K562 (cell line): ENCODE data around the gene FSHR. TPM values are rescaled to one million over a fixed set of nuclear protein-coding genes. Genes with fewer than 3 reads are reported as not detected.

Experiments
- ATAC-seq: fragments of 200-7000 bp; cut with Tn5 transposase; 3 replicates; pipeline ENCODE4 v1.9.1; 2020; ENCODE audit warnings: moderate library complexity
- BruUV-seq: library from RNA; stranded (reverse); fragments of 400-500 nt; replicated peaks from 2 replicates; lab custom pipeline; 2021; lab: Mats Ljungman, UMichigan
- CTCF ChIA-PET: fragments of 300-600 bp; formaldehyde crosslinking; extraction: SDS; loops from one replicate; lab custom pipeline; 2021; ENCODE audit warnings: low intra/inter-chr PET ratio; lab: Yijun Ruan, JAX
- POLR2A ChIA-PET: fragments of 300-600, 350-650 bp; sonication (Branson Sonifier 250); formaldehyde crosslinking; extraction: SDS; loops from one replicate; lab custom pipeline; 2021; ENCODE audit warnings: antibody characterized with exemption, inconsistent platforms; lab: Yijun Ruan, JAX
- DNase-seq, 4 experiments: peaks; one replicate each; pipeline versions ENCODE4 v3.0.0 to v3.0.0-alpha.2; 2011 to 2018; ENCODE audit warnings: low spot score in 3 of 4, mixed read lengths in 3 of 4; ENCODE audit errors: extremely low read depth in 1 of 4
- FAIRE-seq: peaks from 2 replicates; lab custom pipeline; 2011; peaks lifted over from hg19 to GRCh38; lab: Jason Lieb, UNC
- H2AFZ ChIP-seq: 2 replicates; pipeline ENCODE4 v1.6.0; 2011; ENCODE audit warnings: low read depth, low read length, control low read depth, inconsistent platforms
- H3K27ac ChIP-seq: fragments of 200-600 bp; 3 replicates; pipeline ENCODE4 v1.8.0; 2011; ENCODE audit warnings: low read depth, mild to moderate bottlenecking, control low read depth, inconsistent platforms, low read length, moderate library complexity, mixed read lengths; ENCODE audit errors: extremely low read depth
- H3K27me3 ChIP-seq, 2 experiments: fragments of 300-600 bp in 1 of 2; 2 replicates in 1 of 2; 3 replicates in 1 of 2; pipeline versions ENCODE4 v1.6.0 to v1.8.0; 2011; ENCODE audit warnings: inconsistent platforms in 2 of 2, low read length in 2 of 2, mild to moderate bottlenecking in 1 of 2, mixed read lengths in 1 of 2, moderate library complexity in 1 of 2; ENCODE audit not compliant: control insufficient read depth in 2 of 2, insufficient read depth in 2 of 2
- H3K36me3 ChIP-seq: fragments of 300-600 bp; 3 replicates; pipeline ENCODE4 v1.8.0; 2011; ENCODE audit warnings: mild to moderate bottlenecking, low read length, inconsistent platforms; ENCODE audit not compliant: control insufficient read depth, insufficient read depth
- H3K4me1 ChIP-seq, 2 experiments: fragments of 200-600 bp in 1 of 2; replicated peaks in 1 of 2; 2 replicates in 1 of 2; 3 replicates in 1 of 2; pipeline versions ENCODE4 v1.5.1 to v1.8.0; 2011; ENCODE audit warnings: inconsistent platforms in 2 of 2, low read length in 2 of 2, mild to moderate bottlenecking in 1 of 2, mixed read lengths in 1 of 2, moderate library complexity in 1 of 2; ENCODE audit not compliant: control insufficient read depth in 2 of 2, insufficient read depth in 2 of 2
- H3K4me2 ChIP-seq: 2 replicates; pipeline ENCODE4 v1.6.1; 2011; ENCODE audit warnings: low read length, control low read depth, inconsistent platforms, mixed read lengths; ENCODE audit not compliant: insufficient read depth
- H3K4me3 ChIP-seq: fragments of 200-600 bp; sonication (generic), shearing (Covaris generic); 2 replicates; pipeline ENCODE4 v1.5.1; 2016; ENCODE audit warnings: control low read depth, inconsistent platforms
- H3K79me2 ChIP-seq: fragments of 200-600 bp; 3 replicates; pipeline ENCODE4 v1.8.0; 2011; ENCODE audit warnings: low read length, inconsistent platforms; ENCODE audit not compliant: control insufficient read depth, insufficient read depth
- H3K9ac ChIP-seq, 2 experiments: 2 replicates each; pipeline versions ENCODE4 v1.6.0 to v1.6.1; 2011; ENCODE audit warnings: low read depth in 2 of 2, low read length in 2 of 2, control low read depth in 1 of 2, inconsistent platforms in 1 of 2, mild to moderate bottlenecking in 1 of 2, mixed read lengths in 1 of 2; ENCODE audit not compliant: insufficient read depth in 1 of 2
- H3K9me1 ChIP-seq: one replicate; pipeline ENCODE4 v1.6.0; 2011; ENCODE audit warnings: inconsistent platforms, mild to moderate bottlenecking, low read length, moderate library complexity; ENCODE audit not compliant: control insufficient read depth, insufficient read depth
- H3K9me3 ChIP-seq: replicated peaks from 2 replicates; pipeline ENCODE4 v1.5.1; 2011; ENCODE audit warnings: low read depth, low read length, inconsistent platforms; ENCODE audit not compliant: control insufficient read depth, insufficient read depth
- H4K20me1 ChIP-seq: replicated peaks from 2 replicates; pipeline ENCODE4 v1.6.1; 2011; ENCODE audit warnings: low read length, inconsistent platforms, mixed read lengths; ENCODE audit not compliant: control insufficient read depth, insufficient read depth
- CCNT2 ChIP-seq: IDR thresholded peaks from 2 replicates; pipeline ENCODE4 v1.6.1; 2011; ENCODE audit warnings: borderline replicate concordance, low read depth, mild to moderate bottlenecking, moderate library complexity, mixed read lengths, low read length; ENCODE audit not compliant: insufficient read length; ENCODE audit errors: extremely low read depth
- ELF1 ChIP-seq: fragments of 200-800 bp; sonication (Bioruptor generic); IDR thresholded peaks from 2 replicates; pipeline ENCODE4 v1.6.1; 2016; ENCODE audit warnings: missing genetic modification characterization, missing compliant biosample characterization
- ELK3 ChIP-seq: fragments of 450-650 bp; formaldehyde crosslinking; IDR thresholded peaks from 2 replicates; pipeline ENCODE4 v1.4.0; 2020; ENCODE audit warnings: mild to moderate bottlenecking
- ILK ChIP-seq: fragments of 450-650 bp; IDR thresholded peaks from 2 replicates; pipeline ENCODE4 v1.6.1; 2016; ENCODE audit warnings: missing genetic modification characterization, low read depth, mild to moderate bottlenecking, missing compliant biosample characterization, moderate library complexity, borderline replicate concordance
- PRDM10 ChIP-seq: fragments of 450-650 bp; IDR thresholded peaks from 2 replicates; pipeline ENCODE4 v1.6.1; 2018; ENCODE audit not compliant: partially characterized antibody
- ZNF592 ChIP-seq: fragments of 450-650 bp; IDR thresholded peaks from 2 replicates; pipeline ENCODE4 v1.6.1; 2017; ENCODE audit warnings: antibody characterized with exemption, mild to moderate bottlenecking
- WGBS: fragments of 100-300 bp; shearing (Covaris generic); methylation state at CpG from one replicate; pipeline ENCODE4 v1.1.6; 2016; ENCODE audit warnings: low coverage, mixed read lengths; ENCODE audit not compliant: insufficient coverage; ENCODE audit errors: missing lambda C conversion rate; 5-methylcytosine and 5-hydroxymethylcytosine counted together
- in situ Hi-C: fragments of 300-500 bp; cut with MboI; formaldehyde crosslinking; loops from 4 replicates; pipeline ENCODE4 v1.15.0; 2018; ENCODE audit warnings: inconsistent platforms, mixed read lengths
- intact Hi-C: fragments of 100-400 bp; cut with micrococcal nuclease; formaldehyde crosslinking; loops from 2 replicates; pipeline ENCODE4 v1.14.2; 2022
- polyA plus RNA-seq, 8 experiments: library from polyadenylated mRNA; depleted of rRNA in 4 of 8; stranded (reverse) in 5 of 8; unstranded in 3 of 8; fragments of >200 nt; fragmentation: Nextera tagmentation in 2 of 8; fragmentation: Illumina TruSeq in 1 of 8; extraction: Ambion mirVana in 2 of 8; extraction: Trizol in 1 of 8; gene quantifications; 2 replicates each; pipeline versions ENCODE4 v1.2.1 to v1.2.3, GENCODE V29; 2011 to 2014; ENCODE audit warnings: inconsistent platforms in 1 of 8, missing spikeins in 1 of 8
- total RNA-seq, 7 experiments: library from RNA; depleted of rRNA in 6 of 7; stranded (reverse); fragments of >200 nt in 6 of 7; fragmentation: Illumina TruSeq in 2 of 7; extraction: Trizol in 2 of 7; gene quantifications; 2 replicates each; pipeline versions ENCODE4 v1.2.1 to v1.2.3, GENCODE V29; 2011 to 2021; ENCODE audit warnings: low replicate concordance in 1 of 7

FSHR gene
- total and polyA plus RNA-seq, 9 of the 15 experiments (the other 6 are each of a cell fraction or from before 2014, with no cell fraction given): not detected

- Histone ChIP-seq H3K4me2 (no peak overlapping the region), H3K4me1 (no peaks in the 10 kb centered on the region), H2AFZ (no peak overlapping the region), H3K9me1 (no peaks in the 10 kb centered on the region), H3K27ac (no peak overlapping the region), H3K27me3 (no peaks in the 10 kb centered on the region), H3K9me3 (no peaks in the 10 kb centered on the region), H3K9ac (no peak overlapping the region), H3K79me2 (no peaks in the 10 kb centered on the region), H3K4me3 (no peak overlapping the region), H4K20me1 (no peaks in the 10 kb centered on the region), H3K36me3 (no peaks in the 10 kb centered on the region)
- DNase-seq (no peak), FAIRE-seq (no peak), ATAC-seq (no peak)
- in situ Hi-C loops (no loop called here), intact Hi-C loops (no loop called here)
- TF ChIP-seq ZNF592 (no peak), ILK (tag) (no peak), ELF1 (tag) (no peak), ELK3 (CRISPR knock-in tag) (no peak), PRDM10 (no peak), CCNT2 (no peak)
- whole genome bisulfite sequencing: 0% methylated on average over 1 of the region's 1 CpG
- ChIA-PET POLR2A (no interaction called here), CTCF (no interaction called here)
- no TSS peak for BruUV-seq
These were observed 40.4 kb upstream of the FSHR start for GRCh38 chr2:49194701-49195100.
